ACC112 (cell line): ENCODE measurements around the gene SAMD11.

Experiments
- H2AFZ ChIP-seq: fragments of 200-600 bp; sonication (generic); one replicate; pipeline ENCODE4 v1.6.0; 2017; ENCODE audit warnings: antibody characterized with exemption, low read length; ENCODE audit not compliant: unreplicated experiment
- H3K27ac ChIP-seq: fragments of 200-600 bp; sonication (generic); 2 replicates; pipeline ENCODE4 v1.5.1; 2014; ENCODE audit warnings: low read depth, mild to moderate bottlenecking, antibody characterized with exemption, low read length, moderate library complexity
- H3K27me3 ChIP-seq: fragments of 200-600 bp; sonication (generic); 2 replicates; pipeline ENCODE4 v1.6.1; 2014; ENCODE audit warnings: mild to moderate bottlenecking, antibody characterized with exemption, low read length, moderate library complexity, mixed read lengths; ENCODE audit not compliant: insufficient read depth
- H3K36me3 ChIP-seq: fragments of 200-600 bp; sonication (generic); 2 replicates; pipeline ENCODE4 v1.6.1; 2016; ENCODE audit warnings: mild to moderate bottlenecking, antibody characterized with exemption, low read length, moderate library complexity, mixed read lengths; ENCODE audit not compliant: insufficient read depth
- H3K4me1 ChIP-seq: fragments of 200-600 bp; sonication (generic); one replicate; pipeline ENCODE4 v1.6.1; 2016; ENCODE audit warnings: low read length, mixed read lengths; ENCODE audit not compliant: insufficient read depth, unreplicated experiment, control insufficient read depth
- H3K4me3 ChIP-seq: fragments of 200-600 bp; sonication (generic); 2 replicates; pipeline ENCODE4 v1.5.1; 2014; ENCODE audit warnings: mild to moderate bottlenecking, low read depth, low read length
- H3K79me2 ChIP-seq: fragments of 200-600 bp; sonication (generic); one replicate; pipeline ENCODE4 v1.6.0; 2016; ENCODE audit warnings: low read length; ENCODE audit not compliant: control insufficient read depth, unreplicated experiment, insufficient read depth

SAMD11 gene

GRCh38 chr1:966704-967300 lies 43.1 kb downstream of the SAMD11 start:
- H3K27me3 ChIP-seq: no peaks in the 10 kb centered on the region
- no peaks in the 10 kb centered on the region for H3K36me3 ChIP-seq
- H3K79me2 ChIP-seq: no peaks in the 10 kb centered on the region
- H3K4me1 ChIP-seq: peaks cover 7% of the 10 kb centered on the region
- H3K4me3 ChIP-seq: peak overlapping the region; percentile 89
- H2AFZ ChIP-seq: peak overlapping the region; percentile 75
- peak overlapping the region; percentile 68 for H3K27ac ChIP-seq

DNA sequence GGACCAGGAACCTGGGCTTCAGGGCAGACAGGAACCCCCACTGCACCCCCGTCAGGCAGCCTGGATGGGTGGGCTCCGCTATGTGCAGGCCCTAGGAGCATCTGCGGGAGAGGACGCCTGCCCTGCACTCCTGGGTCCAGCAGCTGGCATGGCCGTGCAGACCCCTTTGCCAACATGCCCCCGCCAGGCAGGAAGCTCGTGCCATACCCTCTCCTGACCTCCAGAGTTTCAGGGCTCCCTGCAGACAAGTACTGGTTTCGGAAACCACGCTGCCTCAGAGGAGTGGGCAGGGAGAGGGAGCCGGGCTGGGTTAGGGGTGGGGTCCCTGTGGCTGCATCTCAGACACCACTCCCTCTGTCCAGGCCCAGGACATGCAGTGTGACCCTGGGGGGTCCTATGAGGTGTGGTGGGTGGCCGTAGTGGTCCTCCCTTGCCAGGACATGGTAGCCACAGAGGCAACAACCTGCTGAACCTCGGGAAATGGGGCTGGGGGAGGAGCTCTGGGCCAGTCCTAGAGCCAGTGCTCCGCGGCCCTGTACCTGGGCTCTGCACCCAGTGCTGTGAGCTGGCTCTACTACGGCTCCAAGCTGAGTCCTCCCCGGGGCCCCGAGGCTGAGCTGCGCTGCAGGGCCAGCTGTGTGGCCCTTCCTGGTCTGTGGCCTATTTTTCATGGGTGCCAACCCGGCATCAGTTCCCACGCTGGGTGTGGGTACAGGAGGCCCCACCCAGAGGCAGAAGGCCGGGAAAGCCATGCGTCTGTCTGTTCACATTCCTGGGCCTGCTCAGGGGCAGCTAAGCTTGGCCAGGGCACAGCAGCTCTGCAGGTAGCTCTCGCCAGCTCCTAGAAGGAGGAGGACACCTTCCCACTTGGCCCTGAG lies 44.0 kb downstream of the SAMD11 start:
- no peak overlapping the region for H2AFZ ChIP-seq
- H3K36me3 ChIP-seq: no peaks in the 10 kb centered on the region
- H3K27me3 ChIP-seq: no peaks in the 10 kb centered on the region
- peaks cover 7% of the 10 kb centered on the region for H3K4me1 ChIP-seq
- peak overlapping the region; percentile 89 for H3K4me3 ChIP-seq
- H3K27ac ChIP-seq: no peak overlapping the region
- no peaks in the 10 kb centered on the region for H3K79me2 ChIP-seq

- no peaks in the 10 kb centered on the region for H3K27me3 ChIP-seq
- H3K79me2 ChIP-seq: no peaks in the 10 kb centered on the region
- no peak overlapping the region for H2AFZ ChIP-seq
- H3K27ac ChIP-seq: no peak overlapping the region
- H3K4me1 ChIP-seq: peaks cover 7% of the 10 kb centered on the region
- H3K4me3 ChIP-seq: no peak overlapping the region
- H3K36me3 ChIP-seq: no peaks in the 10 kb centered on the region
These were observed 45.6 kb downstream of the SAMD11 start for GRCh38 chr1:969260-969855.

GRCh38 chr1:970242-970972 lies 46.7 kb downstream of the SAMD11 start:
- no peaks in the 10 kb centered on the region for H3K79me2 ChIP-seq
- H2AFZ ChIP-seq: no peak overlapping the region
- no peaks in the 10 kb centered on the region for H3K27me3 ChIP-seq
- no peak overlapping the region for H3K27ac ChIP-seq
- no peak overlapping the region for H3K4me3 ChIP-seq
- no peaks in the 10 kb centered on the region for H3K36me3 ChIP-seq
- peaks cover 7% of the 10 kb centered on the region for H3K4me1 ChIP-seq

GRCh38 chr1:970973-971730 lies 47.4 kb downstream of the SAMD11 start:
- H3K27ac ChIP-seq: no peak overlapping the region
- no peaks in the 10 kb centered on the region for H3K79me2 ChIP-seq
- H3K27me3 ChIP-seq: no peaks in the 10 kb centered on the region
- no peak overlapping the region for H2AFZ ChIP-seq
- H3K4me3 ChIP-seq: no peak overlapping the region
- peaks cover under 1% of the 10 kb centered on the region for H3K4me1 ChIP-seq
- H3K36me3 ChIP-seq: no peaks in the 10 kb centered on the region

DNA sequence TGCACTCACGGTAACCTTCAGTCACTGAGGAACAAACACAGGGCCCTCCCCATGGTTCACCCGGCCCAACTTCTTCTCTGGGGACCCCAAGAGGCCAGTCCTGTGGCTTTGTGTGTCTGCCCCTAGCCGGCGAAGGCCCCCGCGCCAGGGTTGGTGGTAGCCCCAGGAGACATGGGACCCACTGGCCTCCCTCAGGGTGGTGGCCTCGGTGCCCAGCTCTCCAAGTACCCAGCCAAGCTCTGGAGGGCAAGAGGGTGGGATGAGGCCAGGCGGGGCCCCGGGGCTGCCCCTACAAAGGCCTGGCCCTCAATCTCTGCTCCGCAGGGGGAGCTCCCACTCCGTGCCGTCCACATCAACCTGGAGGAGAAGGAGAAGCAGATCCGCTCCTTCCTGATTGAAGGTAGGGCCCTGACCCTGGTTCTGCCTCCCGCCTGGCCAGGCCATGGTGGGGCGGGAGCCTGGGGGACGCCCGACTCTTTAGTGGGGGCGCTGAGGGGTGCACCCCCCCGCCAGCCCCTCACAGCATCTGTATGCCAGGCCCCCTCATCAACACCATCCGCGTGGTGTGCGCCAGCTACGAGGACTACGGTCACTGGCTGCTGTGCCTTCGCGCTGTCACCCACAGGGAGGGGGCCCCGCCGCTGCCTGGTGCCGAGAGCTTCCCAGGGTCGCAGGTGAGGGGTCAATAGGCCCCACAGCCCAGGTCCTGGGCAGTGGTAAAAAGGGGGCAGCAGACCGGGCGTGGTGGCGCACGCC lies 48.2 kb downstream of the SAMD11 start:
- no peaks in the 10 kb centered on the region for H3K79me2 ChIP-seq
- no peaks in the 10 kb centered on the region for H3K27me3 ChIP-seq
- H3K36me3 ChIP-seq: no peaks in the 10 kb centered on the region
- no peaks in the 10 kb centered on the region for H3K4me1 ChIP-seq
- H2AFZ ChIP-seq: no peak overlapping the region
- H3K4me3 ChIP-seq: no peak overlapping the region
- H3K27ac ChIP-seq: no peak overlapping the region

GRCh38 chr1:972726-973458 lies 49.2 kb downstream of the SAMD11 start:
- Histone ChIP-seq H3K79me2 (no peaks in the 10 kb centered on the region), H3K27ac (no peak overlapping the region), H3K4me3 (no peak overlapping the region), H2AFZ (no peak overlapping the region), H3K4me1 (no peaks in the 10 kb centered on the region), H3K36me3 (no peaks in the 10 kb centered on the region), H3K27me3 (no peaks in the 10 kb centered on the region)

DNA sequence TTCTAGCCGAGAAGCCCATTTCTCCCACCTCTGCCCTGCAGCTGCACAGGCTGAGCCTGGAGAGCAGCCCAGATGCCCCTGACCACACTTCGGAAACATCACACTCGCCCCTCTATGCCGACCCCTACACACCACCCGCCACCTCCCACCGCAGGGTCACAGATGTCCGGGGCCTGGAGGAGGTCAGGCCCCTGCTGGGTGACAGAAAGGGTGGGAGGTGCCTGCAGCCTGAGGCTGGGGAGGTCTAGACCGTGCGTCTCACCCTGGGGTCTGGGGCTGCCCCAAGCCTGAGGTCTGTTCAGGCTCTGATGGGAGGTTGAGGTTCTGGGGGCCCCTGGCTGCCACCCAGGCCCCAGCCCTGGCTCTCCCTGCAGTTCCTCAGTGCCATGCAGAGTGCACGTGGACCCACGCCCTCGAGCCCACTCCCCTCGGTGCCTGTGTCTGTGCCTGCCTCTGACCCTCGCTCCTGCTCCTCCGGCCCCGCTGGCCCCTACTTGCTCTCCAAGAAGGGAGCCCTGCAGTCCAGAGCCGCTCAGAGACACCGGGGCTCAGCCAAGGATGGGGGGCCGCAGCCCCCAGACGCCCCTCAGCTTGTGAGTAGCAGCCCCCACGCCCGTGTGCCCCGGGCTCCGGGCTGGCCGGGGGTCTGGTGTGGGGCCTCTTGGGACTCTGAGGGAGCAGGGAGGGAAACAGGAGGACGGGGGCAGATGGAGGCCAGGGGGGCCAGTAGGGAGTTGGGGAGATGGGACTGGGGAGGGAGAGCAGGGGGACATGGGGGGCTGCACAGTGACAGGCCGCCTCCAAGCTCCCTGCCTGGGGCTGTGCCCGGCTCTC lies 50.0 kb downstream of the SAMD11 start:
- Histone ChIP-seq H3K27ac (no peak overlapping the region), H3K36me3 (no peaks in the 10 kb centered on the region), H3K27me3 (no peaks in the 10 kb centered on the region)

DNA sequence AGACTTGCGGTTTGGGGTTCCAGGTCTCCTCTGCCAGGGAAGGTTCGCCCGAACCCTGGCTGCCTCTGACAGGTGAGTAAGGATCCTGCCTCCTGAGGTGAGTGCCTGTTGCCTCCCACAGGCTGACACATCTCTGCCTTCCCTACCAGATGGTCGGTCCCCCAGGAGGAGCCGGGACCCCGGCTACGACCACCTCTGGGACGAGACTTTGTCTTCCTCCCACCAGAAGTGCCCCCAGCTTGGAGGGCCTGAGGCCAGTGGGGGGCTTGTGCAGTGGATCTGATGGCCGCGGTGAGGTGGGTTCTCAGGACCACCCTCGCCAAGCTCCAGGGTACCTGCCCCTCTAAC lies 50.5 kb downstream of the SAMD11 start:
- Histone ChIP-seq H3K27me3 (no peaks in the 10 kb centered on the region), H3K79me2 (no peaks in the 10 kb centered on the region), H3K27ac (no peak overlapping the region), H2AFZ (no peak overlapping the region), H3K36me3 (no peaks in the 10 kb centered on the region), H3K4me1 (no peaks in the 10 kb centered on the region), H3K4me3 (no peak overlapping the region)

More for the DNA sequence above, 50.0 kb downstream of the SAMD11 start:
- no peaks in the 10 kb centered on the region for H3K79me2 ChIP-seq
- H2AFZ ChIP-seq: no peak overlapping the region
- no peak overlapping the region for H3K4me3 ChIP-seq
- no peaks in the 10 kb centered on the region for H3K4me1 ChIP-seq
